HG03139 (cell line): Measurements from ENCODE around the gene CCDC90B.
"Not testable (repeated sequence)": the region's sequence is repeated elsewhere in the genome, so short reads cannot be mapped to it uniquely, and the experiment has no call there.

Source experiments
- ATAC-seq: cut with Tn5 transposase; IDR thresholded peaks from one replicate; pipeline ENCODE4 v1.9.1; 2021; ENCODE audit not compliant: unreplicated experiment

Gene CCDC90B

GRCh38 chr11:83285771-83286528 is at the start of gene CCDC90B:
Gene CCDC90B, minus strand, starts transcription at chr11:83286367. Its CDS starts 395 bp downstream, at chr11:83285972.
- ATAC-seq = peak; percentile 88

GRCh38 chr11:83335446-83336070 is 49.4 kb upstream of the CCDC90B start:
- ATAC-seq = no peak

GRCh38 chr11:83330303-83330702 is 44.1 kb upstream of the CCDC90B start:
- no peak for ATAC-seq

GRCh38 chr11:83326326-83326725 is 40.2 kb upstream of the CCDC90B start:
- ATAC-seq = no peak

GRCh38 chr11:83319346-83319745 is 33.2 kb upstream of the CCDC90B start:
- ATAC-seq = no peak

- ATAC-seq = no peak
Measured at GRCh38 chr11:83318931-83319330, 32.8 kb upstream of the CCDC90B start.

- ATAC-seq = no peak
Measured at GRCh38 chr11:83317757-83318690, 31.9 kb upstream of the CCDC90B start.

- not testable (repeated sequence) for ATAC-seq
Measured at GRCh38 chr11:83316897-83317268, 30.7 kb upstream of the CCDC90B start.

GRCh38 chr11:83316143-83316896 is 30.2 kb upstream of the CCDC90B start:
- not testable (repeated sequence) for ATAC-seq

- no peak for ATAC-seq
Measured at GRCh38 chr11:83312430-83312829, 26.3 kb upstream of the CCDC90B start.

- no peak for ATAC-seq
Measured at GRCh38 chr11:83311701-83312100, 25.5 kb upstream of the CCDC90B start.

GRCh38 chr11:83310718-83311117 is 24.6 kb upstream of the CCDC90B start:
- no peak for ATAC-seq

GRCh38 chr11:83308536-83308935 is 22.4 kb upstream of the CCDC90B start:
- ATAC-seq = not testable (repeated sequence)

GRCh38 chr11:83306200-83307080 is 20.3 kb upstream of the CCDC90B start:
- no peak for ATAC-seq

- ATAC-seq = no peak
Measured at GRCh38 chr11:83303316-83303715, 17.1 kb upstream of the CCDC90B start.

GRCh38 chr11:83302151-83302550 is 16.0 kb upstream of the CCDC90B start:
- no peak for ATAC-seq

GRCh38 chr11:83299681-83300080 is 13.5 kb upstream of the CCDC90B start:
- ATAC-seq = no peak

GRCh38 chr11:83294208-83294607 is 8.0 kb upstream of the CCDC90B start:
- no peak for ATAC-seq

- no peak for ATAC-seq
Measured at GRCh38 chr11:83293457-83293774, 7.2 kb upstream of the CCDC90B start.
